GM23338 (cell line): ENCODE data around the gene MYF6.

Experiments
- CTCF ChIP-seq, 2 experiments: fragments of 200-600 bp in 1 of 2; sonication (generic) in 1 of 2; conservative IDR thresholded peaks; 2 replicates each; pipeline versions ENCODE4 v1.5.1 to v1.6.1; 2016 to 2017; ENCODE audit warnings: antibody characterized with exemption in 2 of 2, low read depth in 2 of 2, mild to moderate bottlenecking in 2 of 2, moderate library complexity in 1 of 2
- REST ChIP-seq: IDR thresholded peaks from one replicate; pipeline ENCODE4 v1.6.1; 2018; ENCODE audit warnings: antibody characterized with exemption; ENCODE audit not compliant: unreplicated experiment

DNA sequence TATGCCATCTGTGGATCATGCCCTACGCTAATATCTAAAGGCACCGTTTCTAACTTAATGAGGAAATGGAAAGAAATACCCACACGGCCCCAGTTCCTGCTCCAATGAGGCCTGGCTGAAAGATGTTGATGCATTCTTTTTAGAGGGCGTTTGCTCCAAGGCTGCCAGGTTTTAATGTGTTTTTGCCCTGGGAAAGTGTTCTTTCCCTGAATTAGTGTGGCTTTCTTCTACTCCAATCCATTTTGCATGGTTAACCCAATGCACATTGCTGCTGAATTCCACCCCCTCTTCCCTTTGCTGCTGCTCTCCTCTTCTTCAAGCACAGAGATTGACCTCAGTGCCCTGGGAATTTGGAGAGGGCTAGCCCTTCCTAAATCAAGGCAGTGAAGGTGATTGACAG lies 10.4 kb downstream of the MYF6 start:
- TF ChIP-seq CTCF (conservative IDR thresholded peaks at IDR 0.05; ENCODE audit: low read depth in 2 of 2) (no peak), REST (no peak)
